ENCODE data around the gene SEMA5A.

GRCh38 chr5:9423571-9423970, 122.3 kb downstream of the SEMA5A start:
- TF ChIP-seq EZH2 (IDR thresholded peaks at IDR 0.05; ENCODE audit: borderline replicate concordance, insufficient read depth, low read length, poor library complexity, severe bottlenecking): no peak
- TF ChIP-seq CTCF (IDR thresholded peaks at IDR 0.05; ENCODE audit: poor library complexity, severe bottlenecking): no peak
- no peak for TF ChIP-seq POLR2AphosphoS5 (IDR thresholded peaks at IDR 0.05)
- TF ChIP-seq TAF1 (IDR thresholded peaks at IDR 0.05; ENCODE audit: low read depth): no peak
- TF ChIP-seq EP300 (conservative IDR thresholded peaks at IDR 0.05; ENCODE audit: poor library complexity, severe bottlenecking): no peak
- TF ChIP-seq MXI1 (conservative IDR thresholded peaks at IDR 0.05; ENCODE audit: poor library complexity, severe bottlenecking): no peak
- no peak for TF ChIP-seq REST (IDR thresholded peaks at IDR 0.05; ENCODE audit: borderline replicate concordance)
